Measurements from ENCODE around the gene AGXT. TPM values are rescaled to one million over a fixed set of nuclear protein-coding genes. Genes with fewer than 3 reads are reported as not detected.

The AGXT gene
- total RNA-seq, 1 experiment from 2014 or later: 0.34 TPM

GRCh38 chr2:240877460-240878340 lies 9.1 kb downstream of the AGXT start:
- H3K4me1 ChIP-seq (ENCODE audit: control insufficient read depth in 1 of 2, insufficient read depth in 2 of 2, low read length in 2 of 2): no peaks in the 10 kb centered on the region
- H3K27ac ChIP-seq (ENCODE audit: low read depth, low read length): no peak overlapping the region; the same call in 1 of the 2 replicates
- H3K4me2 ChIP-seq (ENCODE audit: low read length): no peak overlapping the region
- POLR2A ChIA-PET: no interaction called here
- H3K9me2 ChIP-seq (ENCODE audit: insufficient read depth): no peaks in the 10 kb centered on the region
- H3K4me3 ChIP-seq (replicated peaks in 1 of 2; ENCODE audit: low read depth in 1 of 2, low read length in 2 of 2): no peak overlapping the region
- H3K9me3 ChIP-seq (ENCODE audit: control insufficient read depth in 1 of 2, insufficient read depth in 1 of 2, low read depth in 1 of 2, low read length in 2 of 2): no peaks in the 10 kb centered on the region
- H3K27me3 ChIP-seq (ENCODE audit: insufficient read depth, low read length): no peaks in the 10 kb centered on the region
- no peaks in the 10 kb centered on the region for H4K20me1 ChIP-seq (ENCODE audit: insufficient read depth)
- ATAC-seq (no peak), DNase-seq (ENCODE audit: low read depth, low spot score) (no peak)
- no peaks in the 10 kb centered on the region for H3K36me3 ChIP-seq (ENCODE audit: control insufficient read depth in 1 of 2, insufficient read depth in 2 of 2, low read length in 2 of 2)
- BruUV-seq (replicated peaks): no TSS peak
- no peaks in the 10 kb centered on the region for H3K79me2 ChIP-seq (ENCODE audit: insufficient read depth, low read length)
- no peak for TF ChIP-seq ZFX (IDR thresholded peaks at IDR 0.05)
- no peak for TF ChIP-seq EZH2 (IDR thresholded peaks at IDR 0.05)
- TF ChIP-seq TCF7L2 (IDR thresholded peaks at IDR 0.05; ENCODE audit: borderline replicate concordance, extremely low read depth, insufficient read depth, insufficient read length): no peak
- TF ChIP-seq, protein P1, sequence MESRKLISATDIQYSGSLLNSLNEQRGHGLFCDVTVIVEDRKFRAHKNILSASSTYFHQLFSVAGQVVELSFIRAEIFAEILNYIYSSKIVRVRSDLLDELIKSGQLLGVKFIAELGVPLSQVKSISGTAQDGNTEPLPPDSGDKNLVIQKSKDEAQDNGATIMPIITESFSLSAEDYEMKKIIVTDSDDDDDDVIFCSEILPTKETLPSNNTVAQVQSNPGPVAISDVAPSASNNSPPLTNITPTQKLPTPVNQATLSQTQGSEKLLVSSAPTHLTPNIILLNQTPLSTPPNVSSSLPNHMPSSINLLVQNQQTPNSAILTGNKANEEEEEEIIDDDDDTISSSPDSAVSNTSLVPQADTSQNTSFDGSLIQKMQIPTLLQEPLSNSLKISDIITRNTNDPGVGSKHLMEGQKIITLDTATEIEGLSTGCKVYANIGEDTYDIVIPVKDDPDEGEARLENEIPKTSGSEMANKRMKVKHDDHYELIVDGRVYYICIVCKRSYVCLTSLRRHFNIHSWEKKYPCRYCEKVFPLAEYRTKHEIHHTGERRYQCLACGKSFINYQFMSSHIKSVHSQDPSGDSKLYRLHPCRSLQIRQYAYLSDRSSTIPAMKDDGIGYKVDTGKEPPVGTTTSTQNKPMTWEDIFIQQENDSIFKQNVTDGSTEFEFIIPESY (IDR thresholded peaks at IDR 0.05; ENCODE audit: extremely low read depth, insufficient replicate concordance, low read length): no peak
- TF ChIP-seq, protein P2, sequence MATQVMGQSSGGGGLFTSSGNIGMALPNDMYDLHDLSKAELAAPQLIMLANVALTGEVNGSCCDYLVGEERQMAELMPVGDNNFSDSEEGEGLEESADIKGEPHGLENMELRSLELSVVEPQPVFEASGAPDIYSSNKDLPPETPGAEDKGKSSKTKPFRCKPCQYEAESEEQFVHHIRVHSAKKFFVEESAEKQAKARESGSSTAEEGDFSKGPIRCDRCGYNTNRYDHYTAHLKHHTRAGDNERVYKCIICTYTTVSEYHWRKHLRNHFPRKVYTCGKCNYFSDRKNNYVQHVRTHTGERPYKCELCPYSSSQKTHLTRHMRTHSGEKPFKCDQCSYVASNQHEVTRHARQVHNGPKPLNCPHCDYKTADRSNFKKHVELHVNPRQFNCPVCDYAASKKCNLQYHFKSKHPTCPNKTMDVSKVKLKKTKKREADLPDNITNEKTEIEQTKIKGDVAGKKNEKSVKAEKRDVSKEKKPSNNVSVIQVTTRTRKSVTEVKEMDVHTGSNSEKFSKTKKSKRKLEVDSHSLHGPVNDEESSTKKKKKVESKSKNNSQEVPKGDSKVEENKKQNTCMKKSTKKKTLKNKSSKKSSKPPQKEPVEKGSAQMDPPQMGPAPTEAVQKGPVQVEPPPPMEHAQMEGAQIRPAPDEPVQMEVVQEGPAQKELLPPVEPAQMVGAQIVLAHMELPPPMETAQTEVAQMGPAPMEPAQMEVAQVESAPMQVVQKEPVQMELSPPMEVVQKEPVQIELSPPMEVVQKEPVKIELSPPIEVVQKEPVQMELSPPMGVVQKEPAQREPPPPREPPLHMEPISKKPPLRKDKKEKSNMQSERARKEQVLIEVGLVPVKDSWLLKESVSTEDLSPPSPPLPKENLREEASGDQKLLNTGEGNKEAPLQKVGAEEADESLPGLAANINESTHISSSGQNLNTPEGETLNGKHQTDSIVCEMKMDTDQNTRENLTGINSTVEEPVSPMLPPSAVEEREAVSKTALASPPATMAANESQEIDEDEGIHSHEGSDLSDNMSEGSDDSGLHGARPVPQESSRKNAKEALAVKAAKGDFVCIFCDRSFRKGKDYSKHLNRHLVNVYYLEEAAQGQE (IDR thresholded peaks at IDR 0.05; ENCODE audit: low read depth): no peak
- TF ChIP-seq EZH2phosphoT487 (IDR thresholded peaks at IDR 0.05; ENCODE audit: borderline replicate concordance): no peak
- TF ChIP-seq CTCF (IDR thresholded peaks at IDR 0.05 in 2 of 3, conservative IDR thresholded peaks at IDR 0.05 in 1 of 3; ENCODE audit: borderline replicate concordance in 1 of 3, insufficient read depth in 1 of 3, low read depth in 2 of 3, low read length in 2 of 3): no peak
- TF ChIP-seq, protein P3, sequence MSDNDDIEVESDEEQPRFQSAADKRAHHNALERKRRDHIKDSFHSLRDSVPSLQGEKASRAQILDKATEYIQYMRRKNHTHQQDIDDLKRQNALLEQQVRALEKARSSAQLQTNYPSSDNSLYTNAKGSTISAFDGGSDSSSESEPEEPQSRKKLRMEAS (IDR thresholded peaks at IDR 0.05): no peak
- TF ChIP-seq POLR2A (IDR thresholded peaks at IDR 0.05; ENCODE audit: borderline replicate concordance, extremely low read depth, insufficient read depth, insufficient read length): no peak
- TF ChIP-seq SP1 (IDR thresholded peaks at IDR 0.05; ENCODE audit: low read depth): no peak
- no peak overlapping the region for H3K9ac ChIP-seq (ENCODE audit: low read length)
- intact Hi-C loops (cut with micrococcal nuclease): no loop called here
- RAD21 ChIA-PET (ENCODE audit: low non-redundant PET in 1 of 2, low total read pairs in 2 of 2, uncharacterized antibody in 2 of 2, unreplicated experiment in 2 of 2): no interaction called here
- no peak overlapping the region for H2AFZ ChIP-seq (ENCODE audit: low read depth, low read length, poor library complexity, severe bottlenecking)
- CTCF ChIA-PET: no interaction called here
